ENCODE measurements around the gene TNS3.

TNS3 gene

DNA sequence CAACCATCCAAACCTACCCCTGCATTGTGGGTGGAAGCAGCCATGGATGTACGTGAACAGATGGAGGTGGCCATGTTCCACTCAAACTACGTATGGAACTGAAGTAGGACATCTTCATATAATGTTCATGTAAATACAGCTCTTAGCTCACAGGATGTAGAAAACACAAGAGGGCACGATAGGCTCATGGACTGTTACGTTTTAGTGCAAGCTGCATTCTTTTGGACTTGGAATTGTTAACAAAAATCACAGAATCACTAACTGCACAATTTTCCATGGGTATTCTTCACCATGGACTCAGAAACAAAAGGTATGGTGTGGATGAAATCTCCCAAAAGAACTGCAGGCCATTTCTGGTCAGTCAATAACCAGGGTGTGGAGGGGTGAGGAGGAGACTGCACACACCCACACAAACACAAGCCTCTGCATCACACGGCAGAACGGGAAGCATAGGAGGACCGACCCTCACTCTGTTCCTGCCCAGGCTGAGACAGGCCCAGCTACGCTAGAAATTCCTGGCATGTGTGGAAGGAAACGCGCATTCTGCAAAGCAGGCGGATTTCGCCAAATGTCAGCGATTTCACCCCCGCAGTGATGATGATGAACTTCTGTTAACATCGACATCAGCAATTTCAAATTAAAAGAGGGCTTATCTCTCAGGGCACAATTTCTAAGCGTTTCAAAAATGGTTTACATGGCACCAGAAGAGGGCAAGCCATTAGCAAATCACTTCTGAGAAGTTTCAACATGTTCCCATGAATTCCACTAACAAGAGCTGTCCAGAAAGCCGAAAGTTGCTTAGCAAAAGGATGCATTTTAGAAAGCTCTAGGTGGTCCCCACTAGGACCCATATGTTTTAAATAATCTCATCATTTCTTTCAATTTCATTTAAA, 149.0 kb downstream of the TNS3 start:
- H3K4me3 ChIP-seq (ENCODE audit: low read depth, low read length): no peak overlapping the region
- no peak for DNase-seq (ENCODE audit: low read depth)
- TF ChIP-seq, protein P1, sequence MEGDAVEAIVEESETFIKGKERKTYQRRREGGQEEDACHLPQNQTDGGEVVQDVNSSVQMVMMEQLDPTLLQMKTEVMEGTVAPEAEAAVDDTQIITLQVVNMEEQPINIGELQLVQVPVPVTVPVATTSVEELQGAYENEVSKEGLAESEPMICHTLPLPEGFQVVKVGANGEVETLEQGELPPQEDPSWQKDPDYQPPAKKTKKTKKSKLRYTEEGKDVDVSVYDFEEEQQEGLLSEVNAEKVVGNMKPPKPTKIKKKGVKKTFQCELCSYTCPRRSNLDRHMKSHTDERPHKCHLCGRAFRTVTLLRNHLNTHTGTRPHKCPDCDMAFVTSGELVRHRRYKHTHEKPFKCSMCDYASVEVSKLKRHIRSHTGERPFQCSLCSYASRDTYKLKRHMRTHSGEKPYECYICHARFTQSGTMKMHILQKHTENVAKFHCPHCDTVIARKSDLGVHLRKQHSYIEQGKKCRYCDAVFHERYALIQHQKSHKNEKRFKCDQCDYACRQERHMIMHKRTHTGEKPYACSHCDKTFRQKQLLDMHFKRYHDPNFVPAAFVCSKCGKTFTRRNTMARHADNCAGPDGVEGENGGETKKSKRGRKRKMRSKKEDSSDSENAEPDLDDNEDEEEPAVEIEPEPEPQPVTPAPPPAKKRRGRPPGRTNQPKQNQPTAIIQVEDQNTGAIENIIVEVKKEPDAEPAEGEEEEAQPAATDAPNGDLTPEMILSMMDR (IDR thresholded peaks at IDR 0.05; ENCODE audit: low read depth, low read length, missing control alignments): no peak

DNA sequence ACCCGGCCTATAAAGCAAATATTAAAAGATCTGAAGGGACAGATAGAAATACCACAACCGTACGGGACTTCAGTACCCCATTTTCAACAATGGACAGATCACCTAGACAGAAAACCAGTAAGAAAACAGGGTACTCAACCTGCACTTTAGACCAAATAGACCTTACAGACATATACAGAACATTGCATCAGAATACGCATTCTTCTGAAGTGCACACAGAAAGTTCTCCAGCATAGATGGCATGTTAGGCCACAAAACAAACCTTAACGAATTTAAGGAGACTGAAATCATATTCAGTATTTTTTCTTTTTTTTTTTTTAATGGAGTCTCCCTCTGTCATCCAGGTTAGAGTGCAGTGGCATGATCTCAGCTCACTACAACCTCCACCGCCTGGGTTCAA, 151.5 kb downstream of the TNS3 start:
- no peak overlapping the region for H3K4me3 ChIP-seq (ENCODE audit: low read depth, low read length)

DNA sequence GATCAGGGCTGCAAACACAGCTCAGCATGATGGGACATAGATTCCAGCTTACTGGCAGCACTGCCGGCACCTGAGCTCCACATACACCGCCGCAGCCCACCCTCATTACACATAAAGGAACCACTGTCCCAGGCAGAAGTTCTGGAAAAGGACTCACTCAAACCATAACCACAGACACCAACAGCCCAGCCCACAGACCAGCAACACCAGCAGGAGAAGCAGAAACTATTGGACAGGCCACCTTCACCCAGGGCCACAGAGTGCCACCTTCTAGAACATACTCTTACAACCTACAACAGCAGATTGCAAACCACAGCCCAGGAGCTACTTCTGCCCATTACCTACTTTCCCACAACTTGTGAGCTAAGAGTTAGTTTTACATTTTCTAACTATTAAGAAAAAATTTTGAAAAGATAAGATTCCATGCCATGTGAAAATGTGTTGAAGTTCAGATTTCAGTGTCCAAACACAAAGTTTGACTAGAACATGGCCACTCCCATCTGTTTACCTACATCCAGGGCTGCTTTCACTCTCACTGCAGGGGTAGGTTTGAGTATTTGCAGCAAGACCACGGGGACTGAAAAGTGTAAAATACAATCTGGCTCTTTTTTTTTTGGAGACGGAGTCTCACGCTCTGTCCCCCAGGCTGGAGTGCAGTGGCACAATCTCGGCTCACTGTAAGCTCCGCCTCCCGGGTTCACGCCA, 153.0 kb downstream of the TNS3 start:
- DNase-seq (ENCODE audit: low read depth): no peak
- no peak overlapping the region for H3K4me3 ChIP-seq (ENCODE audit: low read depth, low read length)
- TF ChIP-seq, protein P1 (IDR thresholded peaks at IDR 0.05; ENCODE audit: low read depth, low read length, missing control alignments): no peak

More for the DNA sequence above, 151.5 kb downstream of the TNS3 start:
- no peak for DNase-seq (ENCODE audit: low read depth)
- TF ChIP-seq, protein P1 (IDR thresholded peaks at IDR 0.05; ENCODE audit: low read depth, low read length, missing control alignments): no peak

DNA sequence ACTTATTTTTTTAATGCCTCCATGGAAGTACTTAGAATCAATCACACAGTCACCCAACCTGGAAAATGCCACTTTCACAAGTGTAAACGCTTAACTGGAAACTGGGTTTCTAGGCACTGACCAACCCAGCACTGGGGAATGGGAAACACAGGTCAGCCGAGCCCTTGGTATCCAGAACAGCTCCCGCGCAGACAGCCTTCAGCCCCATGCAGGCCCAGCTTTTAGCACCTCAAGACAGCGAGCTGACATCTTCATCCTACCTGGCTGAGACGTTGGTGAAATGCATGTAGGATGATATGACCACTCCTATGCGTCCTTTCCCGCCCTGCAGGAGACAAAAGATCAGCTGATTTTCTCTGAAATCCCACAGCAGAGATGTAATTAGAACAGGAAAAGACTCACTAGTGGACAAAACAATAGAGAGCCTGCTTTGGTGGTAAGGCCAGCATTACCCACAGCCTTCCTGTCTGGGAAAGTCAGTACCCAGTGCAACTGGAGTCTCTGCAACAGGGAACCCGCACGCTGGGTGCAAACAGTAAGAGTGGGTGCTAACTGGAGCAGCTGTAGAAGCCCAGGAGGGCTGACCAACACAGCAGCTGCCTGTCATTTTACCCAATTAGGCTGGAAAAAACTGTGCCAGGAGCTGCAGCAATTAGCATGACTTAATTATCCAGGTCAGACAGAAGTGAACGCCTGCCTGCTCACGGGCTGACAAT, 153.7 kb downstream of the TNS3 start:
- no peak for DNase-seq (ENCODE audit: low read depth)
- no peak overlapping the region for H3K4me3 ChIP-seq (ENCODE audit: low read depth, low read length)
- TF ChIP-seq, protein P1 (IDR thresholded peaks at IDR 0.05; ENCODE audit: low read depth, low read length, missing control alignments): no peak

DNA sequence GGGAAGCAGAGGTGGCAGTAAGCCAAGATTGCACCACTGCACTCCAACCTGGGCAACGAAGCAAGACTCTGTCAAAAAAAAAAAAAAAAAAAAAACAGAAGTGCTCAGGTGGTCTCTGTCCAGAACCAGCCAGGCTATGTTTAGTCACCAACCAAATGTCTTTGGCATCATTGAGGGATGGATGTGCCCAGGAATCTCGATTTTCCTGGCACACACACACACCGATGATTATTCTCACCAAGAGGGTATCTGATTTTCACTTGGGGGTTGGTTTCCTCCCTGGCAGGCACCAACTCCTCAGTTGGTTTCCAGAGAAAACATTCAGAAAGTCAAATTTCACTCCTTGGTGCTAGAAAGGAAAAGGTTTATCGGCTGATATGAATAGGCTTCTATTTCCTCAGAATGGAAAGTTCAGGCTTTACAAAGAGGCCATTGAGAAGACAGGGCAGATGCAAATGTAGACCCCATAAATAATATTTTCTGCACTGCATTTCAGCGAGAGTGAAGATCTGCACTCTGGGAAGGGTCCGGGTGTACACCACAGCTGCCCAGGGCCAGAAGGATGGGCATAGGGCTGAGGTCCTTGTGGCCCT, 154.8 kb downstream of the TNS3 start:
- TF ChIP-seq, protein P1 (IDR thresholded peaks at IDR 0.05; ENCODE audit: low read depth, low read length, missing control alignments): no peak
- H3K4me3 ChIP-seq (ENCODE audit: low read depth, low read length): no peak overlapping the region
- DNase-seq (ENCODE audit: low read depth): no peak

DNA sequence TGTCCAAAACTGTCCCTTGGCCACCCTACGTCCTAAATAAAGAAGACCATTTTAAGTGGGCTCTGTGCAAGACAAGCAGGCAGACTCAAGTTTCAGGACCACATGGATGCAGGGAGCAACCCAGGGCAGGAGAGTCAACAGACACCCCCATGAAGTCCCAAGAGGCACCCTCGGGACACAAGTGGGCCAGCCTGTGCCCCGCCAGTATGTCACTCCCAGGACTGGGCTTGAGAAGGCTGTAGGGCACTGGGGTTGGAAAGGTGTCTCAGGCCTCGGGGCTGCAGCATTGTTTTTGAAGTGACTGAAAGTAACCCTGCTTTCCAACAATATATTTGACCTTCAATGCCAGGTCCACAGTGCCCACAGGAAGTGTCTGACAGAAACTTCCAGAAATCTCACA, 157.4 kb downstream of the TNS3 start:
- no peak for DNase-seq (ENCODE audit: low read depth)
- TF ChIP-seq, protein P1 (IDR thresholded peaks at IDR 0.05; ENCODE audit: low read depth, low read length, missing control alignments): no peak
- H3K4me3 ChIP-seq (ENCODE audit: low read depth, low read length): no peak overlapping the region
